ENCODE data around the gene TRABD2B. TPM values are rescaled to one million over a fixed set of nuclear protein-coding genes. Genes with fewer than 3 reads are reported as not detected.

The TRABD2B gene
- total and polyA plus RNA-seq, 2 of the 13 experiments (the other 11 are each of a cell fraction or from before 2014, with no cell fraction given) = 0.04 TPM; not detected in 1

GRCh38 chr1:47866601-47867437, 130.4 kb downstream of the TRABD2B start (continued):
- TF ChIP-seq PAWR (CRISPR knock-in tag; IDR thresholded peaks at IDR 0.05; ENCODE audit: borderline replicate concordance) (0 out of 2 replicates have a peak, but pooled peaks have one; percentile 90), ZNF550 (CRISPR knock-in tag; IDR thresholded peaks at IDR 0.05; ENCODE audit: borderline replicate concordance) (no peak; the same call in 1 of the 2 replicates), ZEB1 (IDR thresholded peaks at IDR 0.05; ENCODE audit: insufficient replicate concordance, low read depth) (peak; percentile 74), DRAP1 (CRISPR knock-in tag; IDR thresholded peaks at IDR 0.05) (peak; percentile 85), ZNF18 (CRISPR knock-in tag; IDR thresholded peaks at IDR 0.05; ENCODE audit: insufficient replicate concordance) (no peak), KDM3A (CRISPR knock-in tag; IDR thresholded peaks at IDR 0.05; ENCODE audit: low read depth) (peak; percentile 85), SMC3 (IDR thresholded peaks at IDR 0.05; ENCODE audit: low read length) (peak; percentile 36; the same call in 1 of the 2 replicates), XRCC5 (optimal IDR thresholded peaks at IDR 0.05; ENCODE audit: low read length) (peak; percentile 37), ZNF230 (CRISPR knock-in tag; IDR thresholded peaks at IDR 0.05) (0 out of 2 replicates have a peak, but pooled peaks have one; percentile 53), XBP1 (CRISPR knock-in tag; IDR thresholded peaks at IDR 0.05) (no peak), ZMYM3 (CRISPR knock-in tag; IDR thresholded peaks at IDR 0.05) (peak; percentile 92; the same call in 1 of the 2 replicates), THRA (CRISPR knock-in tag; IDR thresholded peaks at IDR 0.05; ENCODE audit: borderline replicate concordance) (peak; percentile 87), DR1 (CRISPR knock-in tag; IDR thresholded peaks at IDR 0.05) (peak; percentile 52; the same call in 1 of the 2 replicates), SSRP1 (CRISPR knock-in tag; IDR thresholded peaks at IDR 0.05) (peak; percentile 26; the same call in 1 of the 2 replicates), MEF2D (CRISPR knock-in tag; IDR thresholded peaks at IDR 0.05) (peak; percentile 89), ZNF709 (CRISPR knock-in tag; IDR thresholded peaks at IDR 0.05) (peak; percentile 38; the same call in 1 of the 2 replicates), ZNF577 (CRISPR knock-in tag; IDR thresholded peaks at IDR 0.05; ENCODE audit: borderline replicate concordance, low read depth) (no peak), MIXL1 (CRISPR knock-in tag; IDR thresholded peaks at IDR 0.05) (peak; percentile 89), ZNF580 (CRISPR knock-in tag; IDR thresholded peaks at IDR 0.05; ENCODE audit: borderline replicate concordance, low read depth) (peak; percentile 62; the same call in 1 of the 2 replicates), ZBTB37 (CRISPR knock-in tag; IDR thresholded peaks at IDR 0.05) (peak; percentile 35; the same call in 1 of the 2 replicates), KDM1A (CRISPR knock-in tag; IDR thresholded peaks at IDR 0.05) (peak; percentile 82; the same call in 1 of the 2 replicates), KLF11 (CRISPR knock-in tag; IDR thresholded peaks at IDR 0.05) (no peak), ZBTB38 (CRISPR knock-in tag; IDR thresholded peaks at IDR 0.05) (peak; percentile 34; the same call in 1 of the 2 replicates), PLRG1 (conservative IDR thresholded peaks at IDR 0.05) (no peak), FOXP1 (IDR thresholded peaks at IDR 0.05) (no peak), FOXP1 (CRISPR knock-in tag; IDR thresholded peaks at IDR 0.05) (peak; percentile 92), NFE2L2 (IDR thresholded peaks at IDR 0.05; ENCODE audit: low read length) (no peak)
